Naive thymus-derived CD4-positive, alpha-beta T cell (primary cell): ENCODE data around the gene ARMC5. TPM values are rescaled to one million over a fixed set of nuclear protein-coding genes. Genes with fewer than 3 reads are reported as not detected.

Experiments
- ATAC-seq: fragments of 150-1000 bp; cut with Tn5 transposase; 2 replicates; pipeline ENCODE4 v1.10.0; 2021; ENCODE audit warnings: mild to moderate bottlenecking, moderate library complexity
- CTCF ChIA-PET: fragments of 350-600 bp; sonication (Branson Sonifier 250); formaldehyde crosslinking; loops from one replicate; lab custom pipeline; 2021; ENCODE audit warnings: antibody characterized with exemption; lab: Charles Lee
- POLR2A ChIA-PET: fragments of 350-600 bp; sonication (Branson Sonifier 250); formaldehyde crosslinking; loops from one replicate; lab custom pipeline; 2021; ENCODE audit warnings: antibody characterized with exemption, inconsistent platforms; lab: Charles Lee
- DNase-seq, 9 donors: peaks; one replicate each; pipeline versions ENCODE4 v3.0.0 to v3.0.0-alpha.2; 2020 to 2022; ENCODE audit warnings: mixed read lengths in 1 of 9
- H3K27ac ChIP-seq: one replicate; pipeline ENCODE4 v1.7.0; 2013; ENCODE audit warnings: mild to moderate bottlenecking, low read depth, low read length, moderate library complexity
- H3K27me3 ChIP-seq, 2 donors: one replicate each; pipeline ENCODE4 v1.7.0; 2013; ENCODE audit warnings: low read length in 2 of 2, mild to moderate bottlenecking in 2 of 2, moderate library complexity in 2 of 2; ENCODE audit not compliant: control insufficient read depth in 2 of 2, insufficient read depth in 2 of 2
- H3K36me3 ChIP-seq, 3 experiments: 1 replicate in 2 of 3; 2 replicates in 1 of 3; pipeline ENCODE4 v1.7.0; 2013; ENCODE audit warnings: low read length in 3 of 3, mild to moderate bottlenecking in 3 of 3, moderate library complexity in 1 of 3; ENCODE audit not compliant: insufficient read depth in 3 of 3, control insufficient read depth in 2 of 3
- H3K4me1 ChIP-seq, 2 donors: one replicate each; pipeline ENCODE4 v1.7.0; 2013; ENCODE audit warnings: low read length in 2 of 2, mild to moderate bottlenecking in 2 of 2, moderate library complexity in 1 of 2; ENCODE audit not compliant: control insufficient read depth in 2 of 2, insufficient read depth in 2 of 2
- H3K4me3 ChIP-seq: 2 replicates; pipeline ENCODE4 v1.7.0; 2013; ENCODE audit warnings: mild to moderate bottlenecking, low read length
- H3K9me3 ChIP-seq, 3 experiments: 1 replicate in 2 of 3; 2 replicates in 1 of 3; pipeline ENCODE4 v1.7.0; 2013; ENCODE audit warnings: low read length in 3 of 3; ENCODE audit not compliant: control insufficient read depth in 2 of 3
- H3K27ac Mint-ChIP-seq, 9 donors: one replicate each; pipeline ENCODE4 v1.8.0; 2020 to 2022; ENCODE audit warnings: mixed read lengths in 9 of 9, mild to moderate bottlenecking in 8 of 9, moderate library complexity in 5 of 9, inconsistent platforms in 2 of 9
- H3K27me3 Mint-ChIP-seq, 5 donors: one replicate each; pipeline ENCODE4 v1.8.0; 2021 to 2022; ENCODE audit warnings: mixed read lengths in 5 of 5, mild to moderate bottlenecking in 1 of 5
- H3K36me3 Mint-ChIP-seq, 5 donors: one replicate each; pipeline ENCODE4 v1.8.0; 2020 to 2022; ENCODE audit warnings: mixed read lengths in 5 of 5, mild to moderate bottlenecking in 3 of 5, inconsistent platforms in 1 of 5
- H3K4me1 Mint-ChIP-seq, 7 donors: one replicate each; pipeline ENCODE4 v1.8.0; 2020 to 2022; ENCODE audit warnings: mixed read lengths in 7 of 7, mild to moderate bottlenecking in 3 of 7, inconsistent platforms in 1 of 7
- H3K4me3 Mint-ChIP-seq, 10 donors: one replicate each; pipeline ENCODE4 v1.8.0; 2020 to 2022; ENCODE audit warnings: mild to moderate bottlenecking in 10 of 10, mixed read lengths in 10 of 10, moderate library complexity in 6 of 10, inconsistent platforms in 2 of 10
- H3K9me3 Mint-ChIP-seq, 11 donors: one replicate each; pipeline ENCODE4 v1.8.0; 2020 to 2022; ENCODE audit warnings: mixed read lengths in 11 of 11, mild to moderate bottlenecking in 4 of 11, inconsistent platforms in 1 of 11, moderate library complexity in 1 of 11
- intact Hi-C, 2 donors: fragments of 100-400 bp; cut with micrococcal nuclease; formaldehyde crosslinking; loops; one replicate each; pipeline ENCODE4 v1.15.1; 2023
- polyA plus RNA-seq, 2 donors: library from polyadenylated mRNA; unstranded; fragments of 300-500 nt; fragmentation: Illumina TruSeq; gene quantifications; one replicate each; pipeline ENCODE4 v1.2.3, GENCODE V29; 2021
- total RNA-seq, 6 experiments: library from RNA in 5 of 6; stranded (reverse) in 5 of 6; gene quantifications; 1 replicate in 5 of 6; 2 replicates in 1 of 6; pipeline ENCODE4 v1.2.3 and lab custom pipeline; 2021 to 2026

ARMC5 gene
- total and polyA plus RNA-seq, 7 experiments from 2014 or later = 6.2 to 14.4 (median 11.5) TPM

DNA sequence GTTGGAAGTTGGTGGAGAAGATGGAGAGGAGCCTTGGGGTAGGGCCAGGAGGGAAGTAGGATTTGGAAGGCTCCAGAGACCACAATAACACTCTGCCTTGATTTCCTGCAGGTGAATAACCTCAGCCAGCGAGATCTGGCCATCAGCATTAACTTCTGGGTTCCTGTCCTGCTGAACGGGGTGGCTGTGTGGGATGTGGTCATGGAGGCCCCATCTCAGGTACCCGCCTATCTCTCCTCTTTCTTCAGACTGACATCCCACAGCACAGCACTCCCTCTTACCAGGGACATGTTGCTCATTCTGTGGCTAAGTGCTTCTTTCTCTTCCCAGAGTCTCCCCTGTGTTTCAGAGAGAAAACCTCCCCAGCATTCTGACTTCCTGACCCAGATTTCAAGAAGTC lies 36.1 kb upstream of the ARMC5 start:
- Histone ChIP-seq H3K9me3 (no peaks in the 10 kb centered on the region), H3K27me3 (no peaks in the 10 kb centered on the region), H3K4me3 (no peak overlapping the region), H3K27ac (no peak overlapping the region), H3K4me1 (peaks cover 0 to 44% of the 10 kb centered on the region in 2 donors), H3K36me3 (no peaks in the 10 kb centered on the region)
- Mint-ChIP-seq H3K27me3 (peaks cover 0 to 8% (median 0%) of the 10 kb centered on the region in 5 donors), H3K27ac (peak overlapping the region in 2 of 9 donors; percentile 5 to 34), H3K36me3 (peaks cover 0 to 5% (median 0%) of the 10 kb centered on the region in 5 donors), H3K9me3 (peaks cover 0 to 5% (median 0%) of the 10 kb centered on the region in 11 donors), H3K4me1 (peaks cover 0 to 39% (median 6%) of the 10 kb centered on the region in 7 donors), H3K4me3 (peak overlapping the region in 1 of 10 donors; percentile 7)
- DNase-seq (no peak), ATAC-seq (no peak)
- intact Hi-C loops = loop anchor here in 1 of 2 donors (5.0 kb wide), 1 partner anchor 36 kb away; no protein-coding TSS in a partner anchor
- POLR2A ChIA-PET = no interaction called here
- CTCF ChIA-PET = no interaction called here

DNA sequence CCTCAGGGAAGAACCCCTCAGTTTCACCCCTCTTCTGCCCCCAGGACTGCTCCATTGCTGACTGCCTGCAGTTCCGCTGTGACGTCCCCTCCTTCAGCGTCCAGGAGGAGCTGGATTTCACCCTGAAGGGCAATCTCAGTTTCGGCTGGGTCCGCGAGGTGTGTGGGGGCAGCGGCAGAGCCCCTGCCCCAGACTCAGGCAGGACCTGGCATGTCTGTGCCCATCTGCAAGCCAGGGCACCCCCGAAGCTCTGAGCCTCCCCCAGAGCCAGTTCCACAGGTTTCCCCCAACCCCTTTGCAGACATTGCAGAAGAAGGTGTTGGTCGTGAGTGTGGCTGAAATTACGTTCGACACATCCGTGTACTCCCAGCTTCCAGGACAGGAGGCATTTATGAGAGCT lies 35.5 kb upstream of the ARMC5 start:
- intact Hi-C loops = loop anchor here in 1 of 2 donors (5.0 kb wide), 1 partner anchor 36 kb away; no protein-coding TSS in a partner anchor
- Mint-ChIP-seq H3K4me1 (peaks cover 0 to 35% (median 6%) of the 10 kb centered on the region in 7 donors), H3K4me3 (no peak overlapping the region), H3K27me3 (peaks cover 0 to 7% (median 0%) of the 10 kb centered on the region in 5 donors), H3K36me3 (peaks cover 0 to 5% (median 0%) of the 10 kb centered on the region in 5 donors), H3K9me3 (peaks cover 0 to 4% (median 0%) of the 10 kb centered on the region in 11 donors), H3K27ac (peak overlapping the region in 1 of 9 donors; percentile 34)
- DNase-seq (no peak), ATAC-seq (no peak)
- no peak overlapping the region for H3K27ac ChIP-seq
- H3K27me3 ChIP-seq = no peaks in the 10 kb centered on the region
- no peak overlapping the region for H3K4me3 ChIP-seq
- ChIA-PET CTCF (no interaction called here), POLR2A (no interaction called here)
- H3K4me1 ChIP-seq = peaks cover 0 to 41% of the 10 kb centered on the region in 2 donors
- no peaks in the 10 kb centered on the region for H3K9me3 ChIP-seq
- H3K36me3 ChIP-seq = no peaks in the 10 kb centered on the region

DNA sequence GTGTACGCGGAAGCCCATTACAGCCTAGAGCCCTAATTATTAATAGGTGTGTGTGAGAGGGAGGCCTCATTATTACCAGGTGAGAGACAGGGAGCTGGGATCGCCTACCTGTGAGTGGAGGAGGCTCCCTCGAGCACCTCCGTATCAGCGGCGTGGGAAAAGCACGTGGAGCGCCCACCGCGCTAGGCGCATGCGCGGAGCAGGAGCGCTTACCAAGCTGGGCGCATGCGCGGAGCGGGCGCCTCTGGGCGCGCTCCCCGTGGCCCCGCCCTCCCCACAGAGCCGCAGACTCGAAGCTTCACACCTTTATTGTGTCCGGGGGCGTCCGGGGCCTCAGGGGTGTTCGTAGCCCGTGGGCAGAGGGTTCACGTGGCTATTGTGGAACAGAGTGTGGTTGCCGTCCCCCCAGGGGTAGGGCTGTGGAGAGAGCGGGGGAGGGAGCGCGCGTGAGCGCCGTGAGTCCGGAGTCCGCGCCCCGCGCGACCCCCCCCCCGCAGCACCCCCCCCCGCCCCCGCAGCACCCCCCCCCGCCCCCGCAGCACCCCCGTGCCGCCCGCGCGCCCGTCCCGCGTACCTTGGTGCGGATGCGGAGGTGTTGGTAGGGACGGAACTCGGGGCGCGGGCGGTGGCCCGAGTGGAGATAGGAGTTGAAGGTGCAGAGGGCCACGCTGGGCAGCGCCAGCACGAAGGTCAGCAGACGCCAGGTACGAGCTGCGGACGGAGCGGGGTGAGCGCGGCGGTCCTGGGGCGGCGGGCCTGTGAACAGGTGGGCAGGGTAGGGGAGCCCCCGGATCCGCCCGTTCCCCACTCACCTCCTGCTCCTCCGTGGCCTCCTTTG lies 31.6 kb upstream of the ARMC5 start:
- H3K9me3 Mint-ChIP-seq = no peaks in the 10 kb centered on the region
- peak overlapping the region in 9 of 10 donors; percentile 26 to 68 (median 55) for H3K4me3 Mint-ChIP-seq
- DNase-seq = peak; percentile 55 to 77 (median 64)
- peak; percentile 75 for ATAC-seq
- Histone ChIP-seq H3K9me3 (no peaks in the 10 kb centered on the region), H3K4me1 (peaks cover 0 to 10% of the 10 kb centered on the region in 2 donors), H3K27ac (no peak overlapping the region), H3K27me3 (no peaks in the 10 kb centered on the region), H3K4me3 (no peak overlapping the region), H3K36me3 (no peaks in the 10 kb centered on the region)
- no peaks in the 10 kb centered on the region for H3K36me3 Mint-ChIP-seq
- H3K4me1 Mint-ChIP-seq = peaks cover 0 to 24% (median 5%) of the 10 kb centered on the region in 7 donors
- no peak overlapping the region for H3K27ac Mint-ChIP-seq
- POLR2A ChIA-PET = interaction anchor here (0.9 to 1.3 kb wide), 3 partner anchors 15 to 225 kb away, joined by 3 read pairs; partner anchors contain the start of genes PYCARD and ZNF843
- CTCF ChIA-PET = interaction anchor here (0.6 to 1.5 kb wide), 2 partner anchors 15 to 445 kb away, joined by 3 to 9 read pairs; partner anchors contain the start of gene ZNF843
- H3K27me3 Mint-ChIP-seq = peaks cover 0 to 5% (median 0%) of the 10 kb centered on the region in 5 donors
- intact Hi-C loops = no loop called here

DNA sequence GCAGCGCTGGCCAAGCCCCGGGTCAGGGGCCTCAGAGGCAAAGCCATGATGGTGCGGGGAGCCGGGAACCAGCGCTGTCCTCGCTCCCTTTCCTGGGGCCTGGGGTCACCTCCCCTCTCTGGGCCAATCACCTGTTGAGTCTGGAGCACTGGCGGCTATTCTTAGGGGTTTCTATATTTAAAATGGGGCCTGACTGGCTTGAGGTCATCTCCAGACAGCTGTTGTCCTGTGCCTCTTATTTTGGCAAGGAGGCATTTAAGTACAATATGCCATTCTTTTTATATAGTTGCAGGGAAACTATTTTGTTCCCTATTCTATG lies 31.1 kb upstream of the ARMC5 start, which contains the start of gene COX6A2:
Gene COX6A2, minus strand, starts transcription at position 82 of the 319 bp plus-strand sequence. Its CDS starts 35 bp downstream, at position 47.
- no peak within 1 kb of the TSS for H3K27ac ChIP-seq
- H3K4me1 ChIP-seq = peaks cover 0 to 4% of the 10 kb centered on the region in 2 donors
- H3K27me3 ChIP-seq = no peaks in the 10 kb centered on the region
- H3K9me3 ChIP-seq = no peaks in the 10 kb centered on the region
- DNase-seq = no peak
- Mint-ChIP-seq H3K36me3 (no peaks in the 10 kb centered on the region), H3K9me3 (no peaks in the 10 kb centered on the region), H3K4me3 (peak within 1 kb of the TSS; percentile 55 to 86 (median 66)), H3K4me1 (peaks cover 0 to 20% (median 5%) of the 10 kb centered on the region in 7 donors), H3K27ac (peak within 1 kb of the TSS in 1 of 9 donors; percentile 66), H3K27me3 (peaks cover 0 to 5% (median 0%) of the 10 kb centered on the region in 5 donors)
- ChIA-PET POLR2A (interaction anchor here (0.8 to 1.3 kb wide), 3 partner anchors 14 to 352 kb away, joined by 3 read pairs; partner anchors contain the start of gene ZNF843), CTCF (interaction anchor here (0.6 to 1.5 kb wide), 2 partner anchors 15 to 446 kb away, joined by 3 to 9 read pairs; partner anchors contain the start of gene ZNF843)
- no peak for ATAC-seq
- no peak within 1 kb of the TSS for H3K4me3 ChIP-seq
- intact Hi-C loops = no loop called here
- H3K36me3 ChIP-seq = no peaks in the 10 kb centered on the region

DNA sequence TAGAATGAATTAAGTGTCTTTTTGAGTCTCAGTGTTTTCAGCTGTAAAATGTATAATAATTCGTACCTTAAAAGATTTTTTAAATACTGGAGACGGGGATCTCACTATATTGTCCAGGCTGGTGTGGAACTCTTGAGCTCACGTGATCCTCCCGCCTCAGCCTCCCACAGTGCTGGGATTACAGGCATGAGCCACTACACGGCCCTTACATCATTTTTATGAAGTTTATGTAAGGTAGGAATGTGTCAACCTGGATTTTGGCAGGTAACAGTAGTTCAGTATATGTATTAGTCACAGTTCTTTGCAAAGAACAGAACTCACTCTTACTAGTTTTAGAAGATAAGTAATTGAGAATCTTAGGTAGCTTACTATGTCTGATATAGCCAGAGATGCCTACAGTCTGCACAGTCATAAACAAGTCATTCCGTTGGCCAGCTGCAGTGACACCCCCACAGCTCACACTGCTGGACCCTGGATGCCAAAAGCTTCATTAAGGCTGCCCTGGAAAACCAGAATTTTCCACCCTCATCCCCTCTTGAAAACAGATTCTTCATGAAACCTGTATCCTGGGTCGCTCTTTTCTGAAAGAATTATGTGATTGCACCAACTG lies 30.6 kb upstream of the ARMC5 start:
- no peak overlapping the region for H3K27ac ChIP-seq
- intact Hi-C loops = no loop called here
- ATAC-seq = no peak
- H3K4me1 ChIP-seq = no peaks in the 10 kb centered on the region
- Mint-ChIP-seq H3K4me1 (peaks cover 0 to 16% (median 5%) of the 10 kb centered on the region in 7 donors), H3K27ac (no peak overlapping the region), H3K36me3 (no peaks in the 10 kb centered on the region), H3K9me3 (no peaks in the 10 kb centered on the region), H3K4me3 (peak overlapping the region in 7 of 10 donors; percentile 10 to 86 (median 64)), H3K27me3 (peaks cover 0 to 5% (median 0%) of the 10 kb centered on the region in 5 donors)
- H3K4me3 ChIP-seq = no peak overlapping the region
- ChIA-PET CTCF (interaction anchor here (0.6 kb wide), 1 partner anchor 446 kb away, joined by 3 read pairs; no protein-coding TSS in a partner anchor), POLR2A (interaction anchor here (0.8 to 1.2 kb wide), 2 partner anchors 13 to 353 kb away, joined by 3 read pairs; partner anchors contain the start of gene ZNF843)
- DNase-seq = no peak
- H3K27me3 ChIP-seq = no peaks in the 10 kb centered on the region
- no peaks in the 10 kb centered on the region for H3K36me3 ChIP-seq
- no peaks in the 10 kb centered on the region for H3K9me3 ChIP-seq

DNA sequence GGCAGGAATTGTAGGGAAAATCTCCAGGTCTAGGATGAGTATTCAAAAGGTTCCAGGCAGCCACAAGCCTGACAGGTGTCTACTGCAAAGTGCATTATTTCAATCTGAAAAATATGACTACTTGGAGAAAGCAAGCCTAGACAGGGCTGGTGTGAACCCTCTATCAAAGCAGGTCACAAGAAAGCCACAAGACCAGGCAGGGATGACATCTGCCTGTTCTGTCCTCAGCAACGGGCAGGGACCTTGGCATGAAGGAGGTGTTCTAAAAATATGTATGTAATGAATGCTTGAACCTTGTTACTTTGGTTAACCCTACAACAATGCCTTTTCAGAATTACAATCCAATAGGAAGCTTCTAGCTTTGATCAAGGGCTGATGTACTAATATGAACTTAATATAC lies 30.0 kb upstream of the ARMC5 start:
- Mint-ChIP-seq H3K9me3 (no peaks in the 10 kb centered on the region), H3K4me1 (peaks cover 0 to 16% (median 5%) of the 10 kb centered on the region in 7 donors), H3K36me3 (no peaks in the 10 kb centered on the region), H3K27ac (no peak overlapping the region), H3K27me3 (peaks cover 0 to 5% (median 0%) of the 10 kb centered on the region in 5 donors), H3K4me3 (peak overlapping the region in 1 of 10 donors; percentile 12)
- Histone ChIP-seq H3K27ac (no peak overlapping the region), H3K4me1 (no peaks in the 10 kb centered on the region), H3K4me3 (no peak overlapping the region), H3K36me3 (no peaks in the 10 kb centered on the region), H3K27me3 (no peaks in the 10 kb centered on the region), H3K9me3 (no peaks in the 10 kb centered on the region)
- DNase-seq (no peak), ATAC-seq (no peak)
- ChIA-PET POLR2A (interaction anchor here (0.8 to 1.2 kb wide), 2 partner anchors 13 to 354 kb away, joined by 3 read pairs; partner anchors contain the start of gene ZNF843), CTCF (no interaction called here)
- intact Hi-C loops = no loop called here
